Measurements from ENCODE around the gene PARP11. TPM values are rescaled to one million over a fixed set of nuclear protein-coding genes. Genes with fewer than 3 reads are reported as not detected.

Gene PARP11
- total RNA-seq (24.3 and 26.3 TPM in 2 replicates), polyA plus RNA-seq (6.4 and 8.8 TPM in 2 replicates), polyA minus RNA-seq (8.6 and 9.5 TPM in 2 replicates)
- 16.8 TPM for total RNA-seq (2013)

- no peaks in the 10 kb centered on the region for H3K36me3 ChIP-seq (replicated peaks in 1 of 2; ENCODE audit: control extremely low read depth in 1 of 2, control insufficient read depth in 1 of 2, extremely low read depth in 1 of 2, insufficient read depth in 2 of 2, low read length in 1 of 2)
- H3K9ac ChIP-seq (ENCODE audit: low read length), result peak within 1 kb of the TSS; percentile 84
- TF ChIP-seq, protein P1, sequence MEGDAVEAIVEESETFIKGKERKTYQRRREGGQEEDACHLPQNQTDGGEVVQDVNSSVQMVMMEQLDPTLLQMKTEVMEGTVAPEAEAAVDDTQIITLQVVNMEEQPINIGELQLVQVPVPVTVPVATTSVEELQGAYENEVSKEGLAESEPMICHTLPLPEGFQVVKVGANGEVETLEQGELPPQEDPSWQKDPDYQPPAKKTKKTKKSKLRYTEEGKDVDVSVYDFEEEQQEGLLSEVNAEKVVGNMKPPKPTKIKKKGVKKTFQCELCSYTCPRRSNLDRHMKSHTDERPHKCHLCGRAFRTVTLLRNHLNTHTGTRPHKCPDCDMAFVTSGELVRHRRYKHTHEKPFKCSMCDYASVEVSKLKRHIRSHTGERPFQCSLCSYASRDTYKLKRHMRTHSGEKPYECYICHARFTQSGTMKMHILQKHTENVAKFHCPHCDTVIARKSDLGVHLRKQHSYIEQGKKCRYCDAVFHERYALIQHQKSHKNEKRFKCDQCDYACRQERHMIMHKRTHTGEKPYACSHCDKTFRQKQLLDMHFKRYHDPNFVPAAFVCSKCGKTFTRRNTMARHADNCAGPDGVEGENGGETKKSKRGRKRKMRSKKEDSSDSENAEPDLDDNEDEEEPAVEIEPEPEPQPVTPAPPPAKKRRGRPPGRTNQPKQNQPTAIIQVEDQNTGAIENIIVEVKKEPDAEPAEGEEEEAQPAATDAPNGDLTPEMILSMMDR (IDR thresholded peaks at IDR 0.05), result no peak
- TF ChIP-seq EZH2 (IDR thresholded peaks at IDR 0.05; ENCODE audit: borderline replicate concordance, insufficient read depth, low read depth, low read length, poor library complexity, severe bottlenecking), result no peak
- ChIA-PET POLR2A (interaction anchor here (0.7 to 1.0 kb wide), 3 partner anchors 120 to 399 kb away, joined by 3 to 6 read pairs (median 3); partner anchors contain the start of gene CRACR2A), CTCF (interaction anchor here (0.5 to 1.6 kb wide), 7 partner anchors 11 to 573 kb away, joined by 3 to 11 read pairs (median 5); no protein-coding TSS in a partner anchor)
- H2AFZ ChIP-seq (ENCODE audit: insufficient read depth, low read depth, low read length, poor library complexity, severe bottlenecking), result peak within 1 kb of the TSS; percentile 89
- H3K4me3 ChIP-seq (ENCODE audit: control extremely low read depth in 1 of 5, extremely low read depth in 1 of 5, insufficient read depth in 1 of 5, low read depth in 2 of 5, low read length in 4 of 5), result peak within 1 kb of the TSS; percentile 71 to 91 (median 75)
- DNase-seq (peak; percentile 98), ATAC-seq (ENCODE audit: low read depth) (peak; percentile 98)
- peak within 1 kb of the TSS; percentile 90 to 93 for H3K27ac ChIP-seq (ENCODE audit: low read length in 2 of 2)
- no peaks in the 10 kb centered on the region for H3K9me3 ChIP-seq (ENCODE audit: control extremely low read depth in 1 of 3, control insufficient read depth in 2 of 3, insufficient read depth in 1 of 3, low read length in 2 of 3)
- H3K4me3 Mint-ChIP-seq, result peak within 1 kb of the TSS; percentile 94
- peak within 1 kb of the TSS; percentile 94 for H3K27ac Mint-ChIP-seq
- H3K4me1 Mint-ChIP-seq, result peaks cover 46% of the 10 kb centered on the region
- H3K79me2 ChIP-seq (ENCODE audit: control insufficient read depth, insufficient read depth, low read length), result peaks cover 49% of the 10 kb centered on the region
- no peaks in the 10 kb centered on the region for H3K9me3 Mint-ChIP-seq (ENCODE audit: insufficient read depth)
- H3K4me1 ChIP-seq (ENCODE audit: control insufficient read depth in 2 of 2, insufficient read depth in 2 of 2, low read length in 2 of 2), result peaks cover 33 to 37% of the 10 kb centered on the region in 2 donors
- intact Hi-C loops (cut with micrococcal nuclease), result loop anchor here (1.0 to 10.0 kb wide), 6 partner anchors 36 to 1078 kb away; partner anchors contain the start of genes FKBP4, RAD51AP1 and TIGAR
- no peaks in the 10 kb centered on the region for H4K20me1 ChIP-seq (ENCODE audit: control insufficient read depth, insufficient read depth, low read length, poor library complexity, severe bottlenecking)
- H3K27me3 ChIP-seq (replicated peaks in 1 of 4; ENCODE audit: control extremely low read depth in 1 of 4, control insufficient read depth in 3 of 4, insufficient read depth in 4 of 4, low read length in 3 of 4), result no peaks in the 10 kb centered on the region
- peak within 1 kb of the TSS; percentile 72 for H3K4me2 ChIP-seq (replicated peaks; ENCODE audit: low read depth, low read length, poor library complexity, severe bottlenecking)
- peaks cover 5% of the 10 kb centered on the region for H3K27me3 Mint-ChIP-seq
- under 1% methylated on average over 33 of the region's 55 CpGs for WGBS (ENCODE audit: insufficient coverage)
These were observed at the start of gene PARP11 for GRCh38 chr12:3872800-3873636. PARP11 (minus strand) TSS chr12:3873399; CDS start chr12:3873229, 170 bp downstream.

DNA sequence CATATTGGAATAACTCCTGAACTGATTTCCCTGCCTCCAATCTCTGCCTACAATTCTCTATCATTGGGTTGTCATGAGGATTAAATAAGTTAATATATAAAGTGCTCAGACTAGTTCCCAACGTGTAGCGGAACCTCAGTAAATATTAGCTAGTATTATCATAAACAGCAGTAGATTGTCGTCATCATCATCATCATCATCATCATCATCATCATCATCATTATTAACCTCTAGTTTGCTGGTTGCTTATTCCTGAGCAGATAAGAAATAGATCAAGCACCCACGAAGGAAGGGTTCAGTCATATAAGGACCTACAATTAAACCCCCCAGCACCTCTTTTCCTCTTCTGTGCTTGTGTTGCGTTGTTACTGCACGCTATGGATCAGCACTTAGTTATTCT is 48.8 kb upstream of the PARP11 start:
- ATAC-seq (ENCODE audit: low read depth) (no peak), DNase-seq (no peak)
- Mint-ChIP-seq H3K9me3 (ENCODE audit: insufficient read depth) (no peaks in the 10 kb centered on the region), H3K4me3 (no peak overlapping the region), H3K4me1 (no peaks in the 10 kb centered on the region), H3K27ac (no peak overlapping the region), H3K27me3 (peaks cover 29% of the 10 kb centered on the region)
- 96% methylated on average over 3 of the region's 6 CpGs for WGBS (ENCODE audit: insufficient coverage)
- CTCF ChIA-PET, result interaction anchor here (1.3 kb wide), 1 partner anchor 37 kb away, joined by 4 read pairs; no protein-coding TSS in a partner anchor
- H3K4me2 ChIP-seq (replicated peaks; ENCODE audit: low read depth, low read length, poor library complexity, severe bottlenecking), result no peak overlapping the region
- H3K27ac ChIP-seq (ENCODE audit: low read length in 2 of 2), result no peak overlapping the region
- H3K27me3 ChIP-seq (replicated peaks in 1 of 4; ENCODE audit: control extremely low read depth in 1 of 4, control insufficient read depth in 3 of 4, insufficient read depth in 4 of 4, low read length in 3 of 4), result peaks cover 0 to 11% (median 2%) of the 10 kb centered on the region in 4 experiments
- H3K36me3 ChIP-seq (replicated peaks in 1 of 2; ENCODE audit: control extremely low read depth in 1 of 2, control insufficient read depth in 1 of 2, extremely low read depth in 1 of 2, insufficient read depth in 2 of 2, low read length in 1 of 2), result no peaks in the 10 kb centered on the region
- no peaks in the 10 kb centered on the region for H3K9me3 ChIP-seq (ENCODE audit: control extremely low read depth in 1 of 3, control insufficient read depth in 2 of 3, insufficient read depth in 1 of 3, low read length in 2 of 3)
- intact Hi-C loops (cut with micrococcal nuclease), result no loop called here
- no peak overlapping the region for H2AFZ ChIP-seq (ENCODE audit: insufficient read depth, low read depth, low read length, poor library complexity, severe bottlenecking)
- no peak overlapping the region for H3K9ac ChIP-seq (ENCODE audit: low read length)
- TF ChIP-seq EZH2 (IDR thresholded peaks at IDR 0.05; ENCODE audit: borderline replicate concordance, insufficient read depth, low read depth, low read length, poor library complexity, severe bottlenecking), result no peak
- H3K79me2 ChIP-seq (ENCODE audit: control insufficient read depth, insufficient read depth, low read length), result no peaks in the 10 kb centered on the region
- no peak overlapping the region for H3K4me3 ChIP-seq (ENCODE audit: control extremely low read depth in 1 of 5, extremely low read depth in 1 of 5, insufficient read depth in 1 of 5, low read depth in 2 of 5, low read length in 4 of 5)
- POLR2A ChIA-PET, result no interaction called here
- no peaks in the 10 kb centered on the region for H4K20me1 ChIP-seq (ENCODE audit: control insufficient read depth, insufficient read depth, low read length, poor library complexity, severe bottlenecking)
- H3K4me1 ChIP-seq (ENCODE audit: control insufficient read depth in 2 of 2, insufficient read depth in 2 of 2, low read length in 2 of 2), result no peaks in the 10 kb centered on the region
